K562 (cell line): Measurements from ENCODE around the gene MORF4L1. TPM values are rescaled to one million over a fixed set of nuclear protein-coding genes. Genes with fewer than 3 reads are reported as not detected.

ENCODE experiments used
- FIP1L1 ChIP-seq: fragments of 200-400 bp; formaldehyde crosslinking; IDR thresholded peaks from 2 replicates; pipeline ENCODE4 v1.6.1; 2018; ENCODE audit warnings: mild to moderate bottlenecking, low read depth, low read length; ENCODE audit not compliant: poor library complexity, severe bottlenecking
- FOXM1 ChIP-seq, 2 experiments: fragments of 450-650 bp in 1 of 2; sonication (generic) in 1 of 2; formaldehyde crosslinking in 1 of 2; IDR thresholded peaks; 2 replicates each; pipeline versions ENCODE4 v1.6.1 to v1.9.0; 2017 to 2022; ENCODE audit warnings: low read depth in 2 of 2, mild to moderate bottlenecking in 2 of 2, missing genetic modification reagents in 1 of 2, moderate library complexity in 1 of 2
- FOXP4 ChIP-seq: sonication (generic); formaldehyde crosslinking; IDR thresholded peaks from 2 replicates; pipeline ENCODE4 v1.8.0; 2022; ENCODE audit warnings: mild to moderate bottlenecking, missing genetic modification reagents, borderline replicate concordance
- HDAC1 ChIP-seq, 2 experiments: fragments of 450-650 bp; IDR thresholded peaks; 2 replicates each; pipeline ENCODE4 v1.6.1; 2016 to 2017; ENCODE audit warnings: inconsistent platforms in 1 of 2, mild to moderate bottlenecking in 1 of 2, moderate library complexity in 1 of 2
- LCOR ChIP-seq: sonication (generic); formaldehyde crosslinking; IDR thresholded peaks from 2 replicates; pipeline ENCODE4 v1.8.0; 2022; ENCODE audit warnings: mild to moderate bottlenecking, missing genetic modification reagents
- NFIC ChIP-seq: fragments of 450-650 bp; IDR thresholded peaks from 2 replicates; pipeline ENCODE4 v1.6.1; 2017; ENCODE audit warnings: mild to moderate bottlenecking, inconsistent platforms
- SMAD4 ChIP-seq: fragments of 250-450 bp; sonication (Bioruptor Pico); conservative IDR thresholded peaks from 2 replicates; pipeline ENCODE4 v1.8.0; 2021; ENCODE audit warnings: inconsistent platforms, mild to moderate bottlenecking, moderate library complexity
- ZBTB26 ChIP-seq: fragments of 450-650 bp; formaldehyde crosslinking; IDR thresholded peaks from 2 replicates; pipeline ENCODE4 v1.4.0; 2022; ENCODE audit warnings: missing genetic modification characterization
- polyA plus RNA-seq, 8 experiments: library from polyadenylated mRNA; depleted of rRNA in 4 of 8; stranded (reverse) in 5 of 8; unstranded in 3 of 8; fragments of >200 nt; fragmentation: Nextera tagmentation in 2 of 8; fragmentation: Illumina TruSeq in 1 of 8; extraction: Ambion mirVana in 2 of 8; extraction: Trizol in 1 of 8; gene quantifications; 2 replicates each; pipeline versions ENCODE4 v1.2.1 to v1.2.3, GENCODE V29; 2011 to 2014; ENCODE audit warnings: inconsistent platforms in 1 of 8, missing spikeins in 1 of 8
- total RNA-seq, 7 experiments: library from RNA; depleted of rRNA in 6 of 7; stranded (reverse); fragments of >200 nt in 6 of 7; fragmentation: Illumina TruSeq in 2 of 7; extraction: Trizol in 2 of 7; gene quantifications; 2 replicates each; pipeline versions ENCODE4 v1.2.1 to v1.2.3, GENCODE V29; 2011 to 2021; ENCODE audit warnings: low replicate concordance in 1 of 7
- TF ChIP-seq, protein P1 (sequence below): fragments of 200-800 bp; sonication (Bioruptor generic); IDR thresholded peaks from 2 replicates; pipeline ENCODE4 v1.6.1; 2016; ENCODE audit warnings: missing genetic modification characterization, missing compliant biosample characterization
- TF ChIP-seq, protein P2 (sequence below): fragments of 450-650 bp; IDR thresholded peaks from 2 replicates; pipeline ENCODE4 v1.6.1; 2017; ENCODE audit warnings: antibody characterized with exemption, mild to moderate bottlenecking

The MORF4L1 gene
- total and polyA plus RNA-seq, 9 of the 15 experiments (the other 6 are each of a cell fraction or from before 2014, with no cell fraction given), result 127 to 615 (median 281) TPM

GRCh38 chr15:78944669-78945407 lies 72.1 kb downstream of the MORF4L1 start, which contains the start of gene CTSH (continued):
- TF ChIP-seq, protein P1, sequence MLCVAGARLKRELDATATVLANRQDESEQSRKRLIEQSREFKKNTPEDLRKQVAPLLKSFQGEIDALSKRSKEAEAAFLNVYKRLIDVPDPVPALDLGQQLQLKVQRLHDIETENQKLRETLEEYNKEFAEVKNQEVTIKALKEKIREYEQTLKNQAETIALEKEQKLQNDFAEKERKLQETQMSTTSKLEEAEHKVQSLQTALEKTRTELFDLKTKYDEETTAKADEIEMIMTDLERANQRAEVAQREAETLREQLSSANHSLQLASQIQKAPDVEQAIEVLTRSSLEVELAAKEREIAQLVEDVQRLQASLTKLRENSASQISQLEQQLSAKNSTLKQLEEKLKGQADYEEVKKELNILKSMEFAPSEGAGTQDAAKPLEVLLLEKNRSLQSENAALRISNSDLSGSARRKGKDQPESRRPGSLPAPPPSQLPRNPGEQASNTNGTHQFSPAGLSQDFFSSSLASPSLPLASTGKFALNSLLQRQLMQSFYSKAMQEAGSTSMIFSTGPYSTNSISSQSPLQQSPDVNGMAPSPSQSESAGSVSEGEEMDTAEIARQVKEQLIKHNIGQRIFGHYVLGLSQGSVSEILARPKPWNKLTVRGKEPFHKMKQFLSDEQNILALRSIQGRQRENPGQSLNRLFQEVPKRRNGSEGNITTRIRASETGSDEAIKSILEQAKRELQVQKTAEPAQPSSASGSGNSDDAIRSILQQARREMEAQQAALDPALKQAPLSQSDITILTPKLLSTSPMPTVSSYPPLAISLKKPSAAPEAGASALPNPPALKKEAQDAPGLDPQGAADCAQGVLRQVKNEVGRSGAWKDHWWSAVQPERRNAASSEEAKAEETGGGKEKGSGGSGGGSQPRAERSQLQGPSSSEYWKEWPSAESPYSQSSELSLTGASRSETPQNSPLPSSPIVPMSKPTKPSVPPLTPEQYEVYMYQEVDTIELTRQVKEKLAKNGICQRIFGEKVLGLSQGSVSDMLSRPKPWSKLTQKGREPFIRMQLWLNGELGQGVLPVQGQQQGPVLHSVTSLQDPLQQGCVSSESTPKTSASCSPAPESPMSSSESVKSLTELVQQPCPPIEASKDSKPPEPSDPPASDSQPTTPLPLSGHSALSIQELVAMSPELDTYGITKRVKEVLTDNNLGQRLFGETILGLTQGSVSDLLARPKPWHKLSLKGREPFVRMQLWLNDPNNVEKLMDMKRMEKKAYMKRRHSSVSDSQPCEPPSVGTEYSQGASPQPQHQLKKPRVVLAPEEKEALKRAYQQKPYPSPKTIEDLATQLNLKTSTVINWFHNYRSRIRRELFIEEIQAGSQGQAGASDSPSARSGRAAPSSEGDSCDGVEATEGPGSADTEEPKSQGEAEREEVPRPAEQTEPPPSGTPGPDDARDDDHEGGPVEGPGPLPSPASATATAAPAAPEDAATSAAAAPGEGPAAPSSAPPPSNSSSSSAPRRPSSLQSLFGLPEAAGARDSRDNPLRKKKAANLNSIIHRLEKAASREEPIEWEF (CRISPR knock-in tag), result no peak
- TF ChIP-seq LCOR (CRISPR knock-in tag) (0 out of 2 replicates have a peak, but pooled peaks have one; percentile 51), SMAD4 (CRISPR knock-in tag) (peak; percentile 64; the same call in 1 of the 2 replicates), NFIC (0 out of 2 replicates have a peak, but pooled peaks have one; percentile 13), FOXM1 (IDR thresholded peaks at IDR 0.05; ENCODE audit: low read depth) (no peak), FOXM1 (CRISPR knock-in tag; IDR thresholded peaks at IDR 0.05; ENCODE audit: low read depth) (peak; percentile 47; the same call in 1 of the 2 replicates), ZBTB26 (CRISPR knock-in tag) (peak; percentile 73; the same call in 1 of the 2 replicates), HDAC1 (IDR thresholded peaks at IDR 0.05) (peak in 1 of 2 experiments; percentile 52; a peak in 2 of 4 replicates), FIP1L1 (peak; percentile 45), FOXP4 (CRISPR knock-in tag) (peak; percentile 83; the same call in 1 of the 2 replicates)
- TF ChIP-seq, protein P2, sequence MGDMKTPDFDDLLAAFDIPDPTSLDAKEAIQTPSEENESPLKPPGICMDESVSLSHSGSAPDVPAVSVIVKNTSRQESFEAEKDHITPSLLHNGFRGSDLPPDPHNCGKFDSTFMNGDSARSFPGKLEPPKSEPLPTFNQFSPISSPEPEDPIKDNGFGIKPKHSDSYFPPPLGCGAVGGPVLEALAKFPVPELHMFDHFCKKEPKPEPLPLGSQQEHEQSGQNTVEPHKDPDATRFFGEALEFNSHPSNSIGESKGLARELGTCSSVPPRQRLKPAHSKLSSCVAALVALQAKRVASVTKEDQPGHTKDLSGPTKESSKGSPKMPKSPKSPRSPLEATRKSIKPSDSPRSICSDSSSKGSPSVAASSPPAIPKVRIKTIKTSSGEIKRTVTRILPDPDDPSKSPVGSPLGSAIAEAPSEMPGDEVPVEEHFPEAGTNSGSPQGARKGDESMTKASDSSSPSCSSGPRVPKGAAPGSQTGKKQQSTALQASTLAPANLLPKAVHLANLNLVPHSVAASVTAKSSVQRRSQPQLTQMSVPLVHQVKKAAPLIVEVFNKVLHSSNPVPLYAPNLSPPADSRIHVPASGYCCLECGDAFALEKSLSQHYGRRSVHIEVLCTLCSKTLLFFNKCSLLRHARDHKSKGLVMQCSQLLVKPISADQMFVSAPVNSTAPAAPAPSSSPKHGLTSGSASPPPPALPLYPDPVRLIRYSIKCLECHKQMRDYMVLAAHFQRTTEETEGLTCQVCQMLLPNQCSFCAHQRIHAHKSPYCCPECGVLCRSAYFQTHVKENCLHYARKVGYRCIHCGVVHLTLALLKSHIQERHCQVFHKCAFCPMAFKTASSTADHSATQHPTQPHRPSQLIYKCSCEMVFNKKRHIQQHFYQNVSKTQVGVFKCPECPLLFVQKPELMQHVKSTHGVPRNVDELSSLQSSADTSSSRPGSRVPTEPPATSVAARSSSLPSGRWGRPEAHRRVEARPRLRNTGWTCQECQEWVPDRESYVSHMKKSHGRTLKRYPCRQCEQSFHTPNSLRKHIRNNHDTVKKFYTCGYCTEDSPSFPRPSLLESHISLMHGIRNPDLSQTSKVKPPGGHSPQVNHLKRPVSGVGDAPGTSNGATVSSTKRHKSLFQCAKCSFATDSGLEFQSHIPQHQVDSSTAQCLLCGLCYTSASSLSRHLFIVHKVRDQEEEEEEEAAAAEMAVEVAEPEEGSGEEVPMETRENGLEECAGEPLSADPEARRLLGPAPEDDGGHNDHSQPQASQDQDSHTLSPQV, result peak; percentile 76; the same call in 1 of the 2 replicates
